Loucy (cell line): ENCODE results near the gene PELI2.

Experiments used
- EZH2phosphoT487 ChIP-seq: fragments of 200-600 bp; IDR thresholded peaks from 2 replicates; pipeline ENCODE4 v1.6.1; 2018; ENCODE audit warnings: antibody characterized with exemption, mild to moderate bottlenecking, moderate library complexity, borderline replicate concordance
- TF ChIP-seq, protein P1 (sequence below): fragments of 200-600 bp; sonication (generic); conservative IDR thresholded peaks from 2 replicates; pipeline ENCODE4 v1.5.1; 2014; ENCODE audit warnings: mild to moderate bottlenecking, antibody characterized with exemption, low read length

DNA sequence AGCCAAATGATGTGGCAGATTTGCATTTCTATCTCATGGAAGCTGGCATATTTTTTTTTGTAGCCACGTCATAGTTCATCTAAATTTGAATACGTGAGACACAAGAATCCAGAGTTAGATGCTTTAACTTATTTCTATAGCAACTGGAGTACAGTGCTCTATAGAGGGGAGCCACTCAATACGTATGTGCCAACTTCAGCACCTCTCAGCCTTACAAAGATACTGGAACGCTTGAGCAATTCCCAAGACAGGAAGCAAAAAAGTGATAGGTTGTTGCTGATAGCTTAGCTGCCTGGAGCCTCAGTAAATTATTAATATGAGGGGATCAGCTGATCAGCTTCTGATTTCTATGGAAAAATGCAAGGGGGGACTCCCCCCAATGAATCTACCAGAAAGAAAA lies 24.1 kb upstream of the PELI2 start:
- TF ChIP-seq, protein P1, sequence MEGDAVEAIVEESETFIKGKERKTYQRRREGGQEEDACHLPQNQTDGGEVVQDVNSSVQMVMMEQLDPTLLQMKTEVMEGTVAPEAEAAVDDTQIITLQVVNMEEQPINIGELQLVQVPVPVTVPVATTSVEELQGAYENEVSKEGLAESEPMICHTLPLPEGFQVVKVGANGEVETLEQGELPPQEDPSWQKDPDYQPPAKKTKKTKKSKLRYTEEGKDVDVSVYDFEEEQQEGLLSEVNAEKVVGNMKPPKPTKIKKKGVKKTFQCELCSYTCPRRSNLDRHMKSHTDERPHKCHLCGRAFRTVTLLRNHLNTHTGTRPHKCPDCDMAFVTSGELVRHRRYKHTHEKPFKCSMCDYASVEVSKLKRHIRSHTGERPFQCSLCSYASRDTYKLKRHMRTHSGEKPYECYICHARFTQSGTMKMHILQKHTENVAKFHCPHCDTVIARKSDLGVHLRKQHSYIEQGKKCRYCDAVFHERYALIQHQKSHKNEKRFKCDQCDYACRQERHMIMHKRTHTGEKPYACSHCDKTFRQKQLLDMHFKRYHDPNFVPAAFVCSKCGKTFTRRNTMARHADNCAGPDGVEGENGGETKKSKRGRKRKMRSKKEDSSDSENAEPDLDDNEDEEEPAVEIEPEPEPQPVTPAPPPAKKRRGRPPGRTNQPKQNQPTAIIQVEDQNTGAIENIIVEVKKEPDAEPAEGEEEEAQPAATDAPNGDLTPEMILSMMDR: no peak
- no peak for TF ChIP-seq EZH2phosphoT487
